HG03469 (cell line): ENCODE results near the gene PRSS1.
A peak's percentile ranks its signal among the peaks of the same experiment; 100 is the strongest.
"Not testable (repeated sequence)": the region's sequence is repeated elsewhere in the genome, so short reads cannot be mapped to it uniquely, and the experiment has no call there.

Experiments
- ATAC-seq: cut with Tn5 transposase; IDR thresholded peaks from one replicate; pipeline ENCODE4 v1.9.1; 2021; ENCODE audit warnings: mild to moderate bottlenecking, moderate library complexity, moderate number of reproducible peaks; ENCODE audit not compliant: unreplicated experiment

PRSS1 gene

DNA sequence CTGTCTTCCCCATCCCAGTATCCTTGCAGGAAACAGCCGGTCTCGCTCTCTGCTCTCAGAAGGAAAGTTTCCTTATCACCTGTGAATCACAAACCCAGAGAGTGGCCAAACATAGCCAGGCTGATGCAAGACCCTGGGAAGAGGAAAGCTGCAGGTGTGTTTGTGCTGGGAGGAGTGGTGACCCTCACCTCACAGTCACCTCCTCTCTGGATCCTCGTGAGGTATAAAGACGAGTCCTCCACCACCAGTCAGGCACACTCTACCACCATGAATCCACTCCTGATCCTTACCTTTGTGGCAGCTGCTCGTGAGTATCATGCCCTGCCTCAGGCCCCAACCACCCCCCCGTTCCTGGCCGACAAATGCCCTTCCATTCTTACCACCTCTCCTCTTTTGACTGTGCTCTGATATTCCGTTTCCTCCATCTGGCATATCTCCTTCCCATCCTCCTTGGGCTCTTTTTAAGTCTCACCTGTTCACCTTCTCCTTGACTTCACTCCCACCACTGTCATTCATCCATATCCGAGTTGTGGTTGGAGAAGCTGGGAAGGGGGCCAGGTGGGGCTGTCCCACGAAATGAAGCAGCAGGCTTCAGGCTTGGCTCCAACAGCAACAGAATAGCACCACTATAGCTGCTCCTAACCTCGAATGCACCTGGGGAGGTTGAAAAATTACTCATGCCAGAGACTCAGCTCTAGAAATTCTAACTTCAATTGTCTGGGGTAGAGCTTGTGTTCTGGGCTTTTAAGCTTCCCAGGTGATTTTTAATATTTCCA, at the start of gene PRSS1:
PRSS1 (plus strand) TSS at position 255 of the 776 bp plus-strand sequence; CDS start at position 268, 13 bp downstream.
- no peak for ATAC-seq

- not testable (repeated sequence) for ATAC-seq
Observed at GRCh38 chr7:142700935-142701334, 48.3 kb upstream of the PRSS1 start.

DNA sequence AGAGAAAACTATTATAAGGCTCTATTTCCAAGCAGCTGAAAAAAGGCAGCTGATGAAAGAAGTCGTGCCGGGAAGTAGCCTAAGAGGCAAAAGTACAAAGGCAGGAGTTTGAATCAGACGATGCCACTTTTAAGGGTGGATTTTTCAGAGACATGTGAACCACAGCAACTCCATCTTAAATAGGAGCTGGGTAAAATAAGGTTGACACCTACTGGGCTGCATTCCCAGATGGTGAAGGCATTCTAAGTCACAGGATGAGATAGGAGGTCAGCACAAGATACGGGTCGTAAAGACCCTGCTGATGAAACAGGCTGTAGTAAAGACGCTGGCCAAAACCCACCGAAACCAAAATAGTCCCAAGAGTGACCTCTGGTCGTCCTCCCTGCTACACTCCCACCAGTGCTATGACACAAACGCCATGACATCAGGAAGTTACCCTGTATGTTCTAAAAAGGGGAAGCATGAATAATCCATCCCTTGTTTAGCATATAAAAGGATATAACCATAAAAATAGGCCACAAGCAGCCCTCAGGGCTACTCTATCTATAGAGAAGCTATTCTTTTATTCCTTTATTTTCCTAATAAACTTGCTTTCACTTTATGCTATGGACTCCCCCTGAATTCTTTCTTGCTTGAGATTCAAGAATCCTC, 45.5 kb upstream of the PRSS1 start:
- no peak for ATAC-seq

DNA sequence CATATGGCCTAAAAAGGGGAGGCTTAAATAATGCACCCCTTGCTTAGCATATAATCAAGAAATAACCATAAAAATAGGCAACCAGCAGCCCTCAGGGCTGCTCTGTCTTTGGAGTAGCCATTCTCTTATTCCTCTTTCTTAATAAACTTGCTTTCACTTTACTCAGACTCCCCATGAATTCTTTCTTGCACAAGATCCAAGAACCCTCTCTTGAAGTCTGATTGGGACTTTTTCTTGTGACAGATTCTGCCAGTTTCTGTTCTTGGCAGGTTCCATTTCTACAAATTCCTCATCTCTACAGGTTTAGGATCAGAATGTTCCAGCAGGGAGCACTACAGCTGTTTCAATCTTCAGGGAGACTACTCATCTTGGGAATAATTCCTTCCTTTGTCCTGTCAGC, 40.5 kb upstream of the PRSS1 start:
- ATAC-seq = not testable (repeated sequence)

GRCh38 chr7:142709921-142710320, 39.4 kb upstream of the PRSS1 start:
- no peak for ATAC-seq

- ATAC-seq = no peak
Observed at GRCh38 chr7:142711196-142711595, 38.1 kb upstream of the PRSS1 start.

DNA sequence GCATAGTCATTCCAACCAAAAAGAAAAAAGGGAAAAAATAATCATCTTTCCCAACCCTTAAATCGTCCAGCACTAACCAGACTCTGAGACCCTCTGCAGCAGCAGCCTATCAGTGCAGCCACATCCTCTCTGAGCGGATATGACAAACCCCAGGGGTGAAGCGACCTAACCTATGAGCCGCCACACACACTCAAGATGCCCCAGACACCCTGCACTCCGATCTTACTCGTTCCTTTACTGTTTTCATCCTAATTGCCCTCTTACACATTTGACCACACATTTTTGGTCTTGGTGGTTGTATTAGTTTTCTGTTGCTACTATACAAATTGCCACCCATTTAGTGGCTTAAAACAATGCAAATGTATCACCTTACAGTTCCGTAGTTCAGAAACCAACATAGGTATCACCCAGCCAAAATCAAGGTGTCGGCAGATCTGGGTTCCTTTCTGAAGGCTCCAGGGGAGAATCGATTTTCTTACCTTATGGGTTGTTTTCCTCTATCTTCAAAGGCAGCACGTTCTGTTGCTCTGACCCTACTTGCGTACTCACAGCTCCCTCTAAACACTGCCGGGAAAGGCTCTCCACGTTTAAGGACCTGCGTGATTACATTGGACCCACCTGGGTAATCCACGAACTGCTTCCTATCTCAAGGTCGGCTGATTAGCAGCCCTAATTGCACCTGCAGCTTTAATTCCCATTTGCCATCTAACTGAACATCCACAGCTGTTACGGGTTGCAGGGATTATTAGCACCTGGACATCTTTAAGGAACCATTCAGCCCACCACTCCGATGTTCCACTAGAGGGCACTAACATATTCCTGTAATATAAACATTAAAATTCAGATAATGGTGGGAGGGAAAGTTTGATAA, 37.3 kb upstream of the PRSS1 start:
- no peak for ATAC-seq

DNA sequence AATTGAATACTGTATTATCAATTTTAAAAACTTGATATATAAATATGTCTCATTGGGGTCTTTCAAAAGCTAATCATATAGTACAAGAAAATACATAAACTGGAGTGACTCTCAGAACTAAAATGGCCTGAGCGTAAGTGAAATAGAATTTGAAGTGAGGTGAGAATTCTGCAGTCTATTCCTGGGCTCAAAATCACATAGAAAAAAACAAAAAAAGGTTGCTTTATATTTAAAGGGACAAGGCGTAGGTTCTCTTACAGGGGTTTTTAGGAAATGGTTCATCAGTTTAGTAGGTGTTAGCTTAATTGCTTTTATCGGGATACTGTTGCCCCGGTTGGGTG, 36.7 kb upstream of the PRSS1 start:
- ATAC-seq = no peak

- peak; percentile 48 for ATAC-seq
Observed at GRCh38 chr7:142714375-142714774, 34.9 kb upstream of the PRSS1 start.

GRCh38 chr7:142716596-142716995, 32.7 kb upstream of the PRSS1 start:
- ATAC-seq = no peak

- no peak for ATAC-seq
Observed at GRCh38 chr7:142717453-142717852, 31.8 kb upstream of the PRSS1 start.

DNA sequence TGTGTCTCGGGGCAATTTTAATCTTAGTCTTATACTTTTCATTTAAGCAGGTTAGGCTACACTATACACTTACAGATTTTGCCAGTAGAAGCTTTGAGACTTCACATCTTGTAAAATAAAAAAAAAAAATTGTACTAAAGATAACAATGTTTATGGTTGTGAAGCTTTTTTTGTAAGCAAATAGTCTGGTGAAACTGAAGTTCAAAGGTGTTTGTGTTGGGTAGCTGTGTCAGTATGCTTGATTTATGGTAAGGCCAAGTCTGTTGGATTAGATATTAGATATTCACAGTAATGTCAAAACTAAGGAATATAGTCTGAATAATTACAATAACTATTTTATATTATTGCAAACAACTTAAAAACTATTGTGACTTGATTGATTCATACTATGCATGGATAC, 31.0 kb upstream of the PRSS1 start:
- ATAC-seq = no peak

DNA sequence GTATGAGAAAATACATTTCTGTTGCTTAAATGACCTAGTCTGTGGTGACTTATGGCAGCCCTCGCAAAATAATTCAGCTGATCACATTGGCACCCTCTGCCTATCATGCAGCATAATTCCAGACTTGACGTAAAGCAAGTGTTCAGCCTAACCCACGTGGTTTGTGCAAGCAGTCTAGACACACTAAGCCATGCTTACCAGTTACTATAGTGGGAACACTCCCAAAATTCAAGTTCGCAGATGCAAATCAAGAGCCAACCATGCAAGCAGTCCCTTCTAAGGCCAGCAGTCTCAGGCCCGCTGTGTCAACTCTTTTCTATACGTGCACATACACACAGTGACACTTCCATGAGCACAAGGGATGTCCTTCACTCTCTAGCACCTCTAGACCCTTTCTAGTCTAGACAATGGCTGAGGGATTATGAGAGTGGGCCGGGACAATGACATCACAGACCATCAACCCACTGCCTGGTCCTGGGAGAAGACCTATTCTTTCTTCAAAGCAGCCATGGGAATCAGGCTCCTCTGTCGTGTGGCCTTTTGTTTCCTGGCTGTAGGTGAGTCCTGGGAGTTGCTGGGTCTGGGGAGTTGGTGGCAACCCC, 29.0 kb upstream of the PRSS1 start:
- ATAC-seq = no peak

DNA sequence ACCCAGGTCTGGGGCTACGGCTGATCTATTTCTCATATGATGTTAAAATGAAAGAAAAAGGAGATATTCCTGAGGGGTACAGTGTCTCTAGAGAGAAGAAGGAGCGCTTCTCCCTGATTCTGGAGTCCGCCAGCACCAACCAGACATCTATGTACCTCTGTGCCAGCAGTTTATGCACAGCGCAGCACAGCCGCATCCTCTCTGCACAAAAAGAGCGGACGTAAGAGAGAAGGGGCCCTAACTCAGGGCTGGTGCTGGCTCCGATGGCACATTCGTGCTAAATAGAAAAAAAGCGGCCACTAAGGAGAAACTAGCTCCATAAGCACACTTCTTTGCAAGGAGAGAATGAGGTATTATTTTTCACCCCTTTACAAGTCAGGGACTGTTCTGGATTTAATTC, 28.3 kb upstream of the PRSS1 start:
- ATAC-seq = no peak

GRCh38 chr7:142722248-142722794, 27.0 kb upstream of the PRSS1 start:
- no peak for ATAC-seq

DNA sequence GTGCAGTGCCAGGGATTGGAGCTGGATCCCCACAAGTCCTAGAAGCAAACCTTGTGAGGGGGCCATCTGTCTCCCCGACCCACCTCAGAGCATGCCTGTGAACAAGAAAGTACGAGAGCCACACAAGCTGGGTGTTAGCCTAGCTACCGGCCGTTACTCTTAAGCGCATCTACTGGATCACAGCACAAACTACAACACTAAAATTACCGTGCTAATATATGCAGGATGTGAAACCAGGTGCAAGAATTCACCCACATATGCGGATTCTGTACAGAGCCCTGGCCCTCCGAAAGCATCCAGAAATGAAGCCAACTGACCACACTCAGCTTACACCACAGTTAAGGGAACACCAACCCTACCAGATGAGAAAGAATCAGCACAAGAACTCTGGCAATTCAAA, 16.0 kb upstream of the PRSS1 start:
- peak; percentile 62 for ATAC-seq

- ATAC-seq = peak; percentile 88
Observed at GRCh38 chr7:142739923-142740492, 9.3 kb upstream of the PRSS1 start.

DNA sequence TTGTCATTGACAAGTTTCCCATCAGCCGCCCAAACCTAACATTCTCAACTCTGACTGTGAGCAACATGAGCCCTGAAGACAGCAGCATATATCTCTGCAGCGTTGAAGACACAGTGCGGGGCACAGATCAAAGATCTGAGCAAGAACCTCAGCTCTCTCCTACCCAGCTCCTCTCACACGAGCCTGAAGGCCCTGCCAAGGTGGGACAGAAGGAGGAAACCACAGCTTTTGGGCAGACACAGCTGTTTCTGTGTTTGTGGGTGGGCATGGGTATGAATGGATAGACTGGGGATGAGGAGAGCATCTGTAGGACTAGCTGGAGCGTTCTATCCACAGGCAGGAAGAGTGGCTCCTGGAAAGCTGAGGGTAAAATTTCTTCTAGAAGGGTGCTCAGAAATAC, 8.5 kb upstream of the PRSS1 start:
- ATAC-seq = no peak

DNA sequence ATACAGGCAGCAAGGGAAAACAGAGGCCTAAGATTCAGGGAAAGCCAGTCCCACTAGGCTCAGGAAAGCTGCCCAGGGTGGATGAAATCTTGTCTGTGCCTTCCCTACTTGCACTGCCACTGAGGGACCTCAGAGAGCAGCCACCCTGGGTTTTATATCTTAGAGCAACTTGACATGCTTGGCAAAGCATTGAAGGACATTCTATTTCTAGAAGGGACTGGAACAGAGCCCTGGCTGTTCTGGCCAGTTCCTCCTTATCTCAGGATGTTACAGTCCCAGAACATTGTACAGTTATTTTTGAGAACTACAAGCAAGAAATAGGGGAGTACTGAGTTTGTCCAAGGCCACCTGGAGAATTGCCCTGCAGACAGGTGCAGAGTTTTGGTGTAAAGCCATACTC, 7.3 kb upstream of the PRSS1 start:
- not testable (repeated sequence) for ATAC-seq

DNA sequence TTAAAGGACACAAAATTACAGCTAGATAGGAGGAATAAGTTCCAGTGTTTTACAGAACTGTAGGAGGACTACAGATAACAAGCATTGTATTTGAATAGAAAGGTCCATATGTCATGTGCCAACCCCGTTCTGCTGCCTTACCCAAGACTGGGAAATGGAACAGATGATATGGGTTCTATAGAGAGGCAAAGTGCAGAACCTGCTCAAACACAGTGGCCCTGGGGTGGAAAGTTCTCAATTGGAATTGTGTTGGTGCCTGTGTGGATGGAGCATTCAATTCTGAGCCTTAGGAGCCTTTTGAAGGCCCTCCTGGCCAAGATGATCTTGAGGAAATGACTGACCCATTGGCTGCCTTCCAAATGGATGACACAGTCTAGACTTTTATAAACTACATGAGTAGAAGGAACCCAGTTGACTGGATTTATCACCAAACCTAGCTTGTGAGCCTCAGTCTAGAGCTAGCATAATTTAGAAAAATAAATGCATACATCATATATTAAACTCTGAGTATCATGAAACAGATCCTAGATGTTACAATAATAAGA, 4.1 kb upstream of the PRSS1 start:
- no peak for ATAC-seq
